Fibroblast of skin of right biceps (primary cell): Measurements from ENCODE around the gene LAMA1.
A peak's percentile ranks its signal among the peaks of the same experiment; 100 is the strongest.

Source experiments
- DNase-seq: peaks from one replicate; pipeline ENCODE4 v3.0.0-alpha.2; 2013

LAMA1 gene

DNA sequence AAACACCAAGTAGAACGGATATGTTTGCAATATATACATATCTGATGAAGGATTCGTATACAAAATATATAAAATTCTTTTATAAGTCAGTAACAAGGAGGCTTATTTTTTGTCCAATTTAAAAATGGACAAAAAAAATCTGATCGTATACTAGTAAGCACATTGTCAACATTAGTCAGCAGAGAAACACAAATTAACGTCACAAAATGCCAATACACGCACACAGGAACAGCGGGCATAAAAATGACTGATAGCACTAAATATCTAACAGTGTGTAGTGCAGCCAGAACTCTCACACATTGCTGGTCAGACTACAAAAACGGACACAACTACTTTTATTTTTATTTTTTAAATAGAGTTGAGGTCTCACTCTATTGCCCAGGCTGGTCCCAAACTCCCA, 69.5 kb downstream of the LAMA1 start:
- DNase-seq = no peak

- no peak for DNase-seq
Observed at GRCh38 chr18:7047336-7047735, 70.3 kb downstream of the LAMA1 start.

DNA sequence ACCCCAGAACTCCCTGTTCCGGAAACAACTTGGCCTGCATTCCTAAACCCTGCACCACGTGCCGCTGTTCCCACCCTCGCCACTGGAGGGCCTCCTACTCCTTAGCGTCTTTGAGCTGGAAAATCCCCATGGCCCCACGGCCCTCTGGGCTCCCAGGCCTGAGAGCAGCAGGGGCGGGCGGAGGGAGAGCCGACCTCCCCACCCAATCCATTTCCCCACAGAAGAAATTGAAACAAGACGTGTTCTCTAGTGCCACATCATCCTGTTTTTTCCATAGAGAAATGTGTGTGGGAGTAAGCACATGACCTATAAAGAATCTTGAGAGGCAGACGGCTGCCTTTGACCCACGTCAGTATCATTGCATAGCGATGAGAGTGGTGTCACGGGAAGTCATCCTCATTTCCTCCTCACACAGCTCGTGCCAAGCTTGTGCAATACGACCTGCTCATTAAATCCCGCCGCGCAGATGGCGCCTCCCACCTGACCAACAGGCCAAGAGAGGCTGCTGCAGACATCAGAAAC, 79.2 kb downstream of the LAMA1 start:
- DNase-seq = peak; percentile 96

- DNase-seq = no peak
Observed at GRCh38 chr18:7037470-7037869, 80.1 kb downstream of the LAMA1 start.

DNA sequence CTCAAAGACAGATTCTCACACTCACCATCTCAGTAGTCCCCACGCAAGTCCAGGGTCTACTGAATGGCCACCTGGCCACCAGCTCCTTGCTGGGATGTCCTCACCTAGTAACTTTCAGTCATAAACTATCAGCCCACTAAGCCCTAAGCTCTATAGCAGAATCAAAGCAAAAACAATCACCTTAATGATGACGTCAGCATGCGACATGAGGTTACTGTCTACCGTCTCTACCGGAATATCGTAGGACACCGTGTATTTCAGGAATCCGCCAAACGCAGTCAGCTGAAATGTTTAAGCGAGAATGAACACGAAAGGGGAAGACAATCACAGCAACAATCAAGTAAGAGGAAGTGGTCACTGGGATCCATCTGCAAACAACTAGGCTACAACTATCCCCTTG, 81.8 kb downstream of the LAMA1 start:
- DNase-seq = no peak

- DNase-seq = no peak
Observed at GRCh38 chr18:7034924-7035323, 82.7 kb downstream of the LAMA1 start.

DNA sequence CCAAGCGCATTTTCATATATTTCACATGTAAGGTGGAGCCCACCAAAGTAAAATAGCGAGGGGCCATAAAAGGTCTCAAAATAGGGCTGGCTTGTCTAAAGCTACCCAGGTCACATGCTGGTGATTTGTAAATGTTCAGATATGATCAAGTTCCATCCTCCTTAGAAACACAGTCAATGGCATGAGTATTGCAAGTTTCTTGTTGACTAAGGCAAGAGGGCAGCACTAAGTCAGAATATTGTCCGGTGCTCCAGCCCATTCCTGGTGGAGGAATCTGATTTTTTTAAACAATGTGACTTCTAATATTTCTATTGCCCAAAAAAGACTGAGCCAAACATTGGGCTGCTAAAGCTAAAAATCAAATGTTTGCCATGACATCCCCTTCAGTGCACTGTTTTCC, 85.1 kb downstream of the LAMA1 start:
- DNase-seq = no peak

GRCh38 chr18:7028625-7029024, 89.0 kb downstream of the LAMA1 start:
- DNase-seq = no peak

DNA sequence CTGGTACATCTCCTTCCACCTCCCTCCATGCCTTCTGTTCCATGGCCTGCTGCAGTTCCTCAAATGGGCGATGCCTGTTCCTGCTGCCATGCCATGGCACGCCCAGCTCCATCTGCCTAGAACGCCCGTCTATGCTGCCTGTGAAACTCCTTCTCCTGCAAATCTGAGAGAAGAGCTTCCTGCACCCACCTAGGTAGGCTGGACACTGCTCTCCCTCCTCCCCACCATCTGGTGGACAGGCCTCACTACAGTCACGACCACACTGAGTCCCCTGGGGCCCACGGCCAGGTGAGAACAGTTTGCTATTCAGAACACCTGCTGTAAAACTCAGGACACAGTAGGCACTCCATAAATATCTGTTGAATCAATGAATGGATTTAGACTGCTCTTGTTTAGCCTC, 92.4 kb downstream of the LAMA1 start:
- DNase-seq = no peak

GRCh38 chr18:7023581-7023980, 94.0 kb downstream of the LAMA1 start:
- DNase-seq = no peak

DNA sequence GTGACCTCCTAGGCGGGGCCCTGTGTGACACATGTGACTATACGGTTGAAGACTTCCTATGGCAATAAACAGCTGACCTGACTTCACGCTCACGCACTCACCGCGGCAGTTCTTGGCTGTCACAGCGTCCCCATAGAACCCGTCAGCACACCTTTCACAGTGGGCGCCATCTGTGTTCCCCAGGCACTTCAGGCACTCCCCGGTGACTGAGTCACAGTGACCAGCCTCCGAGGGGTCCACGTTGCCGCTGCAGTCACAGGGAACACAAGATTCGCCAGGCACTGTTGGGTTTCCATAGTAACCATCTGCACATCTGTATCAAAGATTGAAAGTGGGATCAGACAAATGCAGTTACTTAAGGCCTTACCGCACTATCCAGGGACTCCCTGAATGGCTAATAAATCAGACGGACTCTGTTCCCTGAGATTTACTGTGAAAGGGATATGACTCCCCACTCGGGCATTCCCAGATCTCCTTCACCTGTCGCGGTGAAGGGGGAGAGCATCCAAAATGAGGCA, 94.5 kb downstream of the LAMA1 start:
- no peak for DNase-seq

DNA sequence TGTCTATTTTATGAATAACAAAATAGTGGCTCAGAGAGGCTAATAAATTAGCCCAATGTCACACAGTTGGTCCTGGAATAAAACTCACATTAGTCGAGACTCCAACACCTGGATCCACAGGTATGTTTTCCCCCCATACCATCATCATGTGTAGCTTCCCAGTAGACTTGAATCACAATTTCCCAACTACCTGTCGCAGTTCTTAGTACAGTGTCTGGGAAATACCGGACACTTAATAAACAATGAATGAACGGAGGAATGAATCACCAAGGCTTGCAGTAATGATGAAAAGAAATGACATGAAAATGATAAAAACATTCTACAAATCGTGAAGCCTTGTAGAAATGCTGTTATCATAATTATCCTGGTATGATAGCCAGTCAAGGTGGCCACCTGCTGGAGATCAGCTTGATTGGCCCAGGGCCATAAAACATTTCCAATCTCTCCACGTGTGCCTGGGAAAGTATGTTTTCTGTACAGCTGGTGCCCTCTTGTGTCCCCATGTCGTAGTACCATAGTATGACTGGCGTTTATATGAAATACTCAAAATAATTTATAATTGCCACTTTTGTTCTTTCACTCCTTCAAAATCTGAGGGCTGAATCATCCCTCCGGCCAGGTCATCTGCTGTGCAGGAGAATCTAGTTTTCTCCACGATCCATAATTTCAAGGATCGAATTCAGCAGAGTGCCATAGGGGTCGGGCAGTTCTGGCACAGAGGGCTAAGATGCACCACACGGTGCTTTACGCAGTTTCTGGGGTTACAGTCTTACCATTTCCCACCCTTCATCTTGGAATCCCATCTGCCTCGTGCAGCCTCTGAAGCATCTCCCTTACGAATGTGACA, 95.4 kb downstream of the LAMA1 start:
- peak; percentile 52 for DNase-seq

DNA sequence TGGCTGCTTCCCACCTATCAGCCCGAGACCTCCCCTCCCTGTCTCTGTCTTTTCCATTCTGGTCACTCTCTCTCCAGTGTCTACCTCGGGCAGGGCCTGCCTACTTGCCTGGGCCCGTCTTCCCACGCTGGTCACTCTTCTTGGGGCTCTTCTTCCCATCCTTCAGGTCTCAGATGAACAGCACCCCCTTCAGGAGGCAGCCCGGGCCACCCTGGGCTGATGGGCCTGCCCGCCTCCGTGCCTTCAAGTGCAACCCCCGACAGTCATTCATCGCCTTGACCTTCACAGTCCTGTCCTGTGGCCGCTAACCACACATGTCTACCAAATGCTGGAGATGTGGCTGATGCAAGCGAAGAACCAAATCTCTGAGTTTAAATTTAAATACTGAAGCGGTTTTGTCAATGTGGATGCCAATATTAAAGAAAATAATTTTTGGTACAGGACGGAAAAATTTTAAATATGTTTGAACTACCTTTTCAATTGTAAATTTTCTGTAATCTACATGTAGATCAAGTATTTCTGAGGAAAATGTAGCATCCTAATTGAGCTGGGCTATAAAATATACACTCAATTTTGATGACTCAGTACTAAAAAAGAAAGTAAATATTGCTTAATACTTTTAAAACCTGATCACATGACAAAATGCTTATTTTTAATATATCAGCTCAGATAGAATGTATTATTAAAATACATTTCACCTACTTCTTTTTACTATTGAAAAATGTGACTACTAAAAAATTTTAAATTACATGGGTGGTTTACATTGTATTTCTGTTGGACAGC, 96.4 kb downstream of the LAMA1 start:
- no peak for DNase-seq

DNA sequence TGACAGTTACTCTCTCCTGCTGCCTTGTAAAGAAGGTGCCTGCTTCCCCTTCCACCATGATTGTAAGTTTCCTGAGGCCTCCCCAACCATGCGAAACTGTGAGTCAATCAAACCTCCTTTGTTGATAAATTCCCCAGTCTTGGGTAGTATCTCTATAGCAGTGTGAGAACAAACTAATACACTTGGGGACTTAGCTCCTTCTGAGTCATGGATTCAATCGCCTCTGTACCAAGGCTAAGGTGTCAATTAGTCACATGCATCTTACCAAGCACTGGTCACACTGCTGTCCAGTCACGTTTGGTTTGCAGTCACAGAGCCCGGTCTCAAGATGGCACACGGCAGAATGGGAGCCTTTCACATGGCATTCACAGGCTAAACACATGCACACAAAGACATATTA, 100.6 kb downstream of the LAMA1 start:
- DNase-seq = no peak

DNA sequence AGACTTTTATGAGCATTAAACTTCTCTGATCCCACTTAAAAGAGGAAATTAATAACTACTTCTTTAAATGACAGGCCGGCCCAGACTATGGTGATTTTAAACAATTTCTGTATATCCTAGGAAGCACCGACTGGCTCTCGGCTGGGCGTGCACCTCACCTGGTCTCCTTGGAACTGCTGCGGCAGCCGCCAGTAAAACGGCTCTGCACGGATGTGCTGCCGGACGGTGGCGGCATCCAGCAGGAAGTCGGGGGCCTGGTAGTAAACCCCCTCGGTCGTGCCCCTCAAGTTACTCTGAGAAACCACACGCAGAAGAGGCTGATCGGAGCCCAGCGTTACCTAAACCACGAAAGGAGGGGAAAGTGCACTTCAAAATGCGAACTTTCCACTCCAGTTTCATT, 106.5 kb downstream of the LAMA1 start:
- DNase-seq = no peak

DNA sequence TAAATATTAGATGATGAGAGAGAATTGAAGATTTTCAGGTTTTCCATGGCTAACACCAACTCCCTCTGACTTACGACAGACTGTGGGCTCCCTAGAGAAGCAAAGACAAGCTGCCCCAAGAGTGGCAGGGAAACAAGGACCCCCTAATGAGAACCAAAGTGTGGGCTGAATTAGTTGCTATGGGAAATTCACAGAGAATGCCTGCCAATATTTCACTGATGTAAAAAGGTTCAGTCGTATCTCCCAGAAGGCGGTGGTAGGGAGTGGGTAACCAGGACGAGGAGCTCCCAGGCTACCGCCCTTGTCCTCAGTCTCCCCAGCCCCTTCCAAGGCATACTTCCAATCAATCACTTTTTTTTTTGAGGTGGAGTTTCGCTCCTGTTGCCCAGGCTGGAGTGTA, 113.6 kb downstream of the LAMA1 start:
- no peak for DNase-seq

GRCh38 chr18:7002107-7002506, 115.5 kb downstream of the LAMA1 start:
- DNase-seq = no peak

DNA sequence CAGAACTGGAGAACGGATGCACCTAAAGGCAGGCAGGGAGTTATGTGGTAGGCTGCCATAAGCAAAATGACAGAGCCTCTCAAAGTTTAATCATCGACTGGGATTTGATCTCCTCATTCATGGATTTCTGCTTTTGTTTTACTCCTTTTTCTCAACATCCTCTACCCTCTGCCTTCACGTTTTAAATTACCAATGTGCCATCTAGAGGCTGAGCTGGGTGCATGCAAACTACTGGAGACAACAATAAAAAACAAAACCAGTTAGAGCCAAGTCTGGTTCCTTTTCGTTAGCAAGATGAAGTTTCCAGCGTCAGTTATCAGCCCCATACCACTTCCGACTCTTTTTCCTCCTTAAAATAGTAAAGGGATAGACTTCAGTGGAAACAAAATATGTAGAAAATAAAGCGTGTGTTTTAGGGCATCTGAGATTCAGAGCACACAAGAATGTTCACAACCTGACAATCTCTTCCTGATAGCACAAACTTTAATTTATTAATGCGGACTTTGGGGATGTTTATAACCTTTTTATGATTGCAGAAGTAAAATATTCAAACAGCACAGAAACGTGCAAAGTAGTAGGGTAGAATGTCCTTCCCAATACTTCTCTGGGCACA, 117.0 kb downstream of the LAMA1 start:
- DNase-seq = peak; percentile 27

DNA sequence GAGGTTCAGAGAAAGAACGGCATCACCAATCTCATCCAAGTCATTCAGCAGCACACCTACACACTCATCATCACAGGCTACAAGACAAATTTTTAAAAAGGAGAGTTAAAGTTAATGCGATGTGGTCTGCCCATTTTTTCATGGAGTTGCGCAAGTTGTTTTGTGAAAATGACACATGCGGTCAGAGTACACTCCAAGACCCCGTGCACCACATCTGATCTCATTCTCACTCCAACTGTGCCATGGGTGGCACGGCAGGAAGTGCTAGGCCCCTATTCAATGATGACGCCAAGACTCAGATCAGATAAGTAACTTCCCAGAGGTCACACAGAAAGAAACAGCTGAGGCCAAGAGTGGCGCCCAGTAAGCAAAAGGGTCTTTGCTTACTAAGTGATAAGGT, 119.8 kb downstream of the LAMA1 start:
- DNase-seq = no peak

DNA sequence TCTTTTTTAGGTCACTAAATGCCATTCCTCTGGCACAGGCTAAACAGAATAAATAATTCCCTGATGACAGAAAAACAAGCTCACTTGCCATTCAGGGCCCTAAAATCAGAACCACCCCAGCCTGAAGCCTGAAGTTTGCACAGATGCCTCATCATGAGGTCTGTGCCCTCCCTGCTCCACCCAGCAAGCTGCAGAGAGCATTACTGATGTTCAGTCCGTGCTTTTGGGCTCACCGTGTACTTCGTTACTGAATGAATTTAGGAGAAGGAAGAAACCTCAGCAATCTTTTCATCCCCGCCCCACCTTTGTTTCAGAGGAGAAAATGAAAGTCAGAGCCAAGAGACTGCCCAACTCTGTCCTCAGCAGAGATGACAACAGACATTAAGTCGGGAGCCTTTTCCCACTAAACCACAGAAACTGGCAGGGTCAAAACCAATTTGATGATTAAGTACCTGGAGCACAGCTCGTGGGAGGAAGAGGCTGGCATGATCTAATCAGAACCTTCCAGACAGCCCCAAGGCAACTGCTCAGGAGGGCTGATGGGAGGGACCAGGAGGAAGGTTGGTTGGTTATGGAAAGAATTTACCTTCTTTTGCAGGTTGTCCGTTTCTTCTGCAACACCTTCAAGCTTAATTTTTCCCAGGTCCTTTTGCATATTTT, 122.7 kb downstream of the LAMA1 start:
- peak; percentile 14 for DNase-seq

DNA sequence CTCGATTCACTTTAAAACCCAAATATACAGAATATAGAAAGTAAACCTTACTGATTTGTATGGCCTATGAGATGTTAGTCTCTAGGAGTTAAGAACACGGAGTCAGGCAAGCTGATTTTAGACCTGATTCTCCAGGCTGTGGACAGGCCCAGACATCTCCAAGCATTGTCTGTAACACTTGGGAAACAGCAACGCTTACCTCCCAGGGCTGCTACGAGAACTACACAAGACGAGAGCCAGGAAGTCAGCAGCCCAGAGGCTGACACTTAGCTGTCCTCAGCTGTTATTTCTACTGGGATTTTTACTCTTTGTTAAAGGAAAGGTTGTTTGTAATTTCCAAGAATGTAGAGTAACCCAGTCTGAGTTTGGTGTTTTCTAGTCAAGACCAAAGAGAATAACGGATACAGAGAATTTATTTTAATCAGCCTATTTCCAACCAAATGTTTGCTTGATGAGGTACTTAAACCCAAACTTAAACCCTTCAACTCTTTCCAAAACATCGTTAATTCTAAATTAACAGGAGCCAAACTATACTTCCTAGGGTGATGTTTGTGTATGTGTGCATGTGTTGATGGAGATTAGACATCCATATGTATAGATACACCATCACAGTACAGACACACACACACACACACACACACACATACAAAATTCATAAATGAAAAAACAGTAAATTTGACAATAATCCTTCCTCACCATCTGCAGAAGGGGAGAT, 123.4 kb downstream of the LAMA1 start:
- peak; percentile 7 for DNase-seq

- DNase-seq = no peak
Observed at GRCh38 chr18:6992761-6993160, 124.8 kb downstream of the LAMA1 start.
